HG02588 (cell line): ENCODE data around the gene ABCF1.
"Not testable (repeated sequence)": the region's sequence is repeated elsewhere in the genome, so short reads cannot be mapped to it uniquely, and the experiment has no call there.

Experiments used
- ATAC-seq: cut with Tn5 transposase; IDR thresholded peaks from one replicate; pipeline ENCODE4 v1.9.1; 2021; ENCODE audit warnings: mild to moderate bottlenecking, moderate library complexity; ENCODE audit not compliant: unreplicated experiment

The ABCF1 gene

DNA sequence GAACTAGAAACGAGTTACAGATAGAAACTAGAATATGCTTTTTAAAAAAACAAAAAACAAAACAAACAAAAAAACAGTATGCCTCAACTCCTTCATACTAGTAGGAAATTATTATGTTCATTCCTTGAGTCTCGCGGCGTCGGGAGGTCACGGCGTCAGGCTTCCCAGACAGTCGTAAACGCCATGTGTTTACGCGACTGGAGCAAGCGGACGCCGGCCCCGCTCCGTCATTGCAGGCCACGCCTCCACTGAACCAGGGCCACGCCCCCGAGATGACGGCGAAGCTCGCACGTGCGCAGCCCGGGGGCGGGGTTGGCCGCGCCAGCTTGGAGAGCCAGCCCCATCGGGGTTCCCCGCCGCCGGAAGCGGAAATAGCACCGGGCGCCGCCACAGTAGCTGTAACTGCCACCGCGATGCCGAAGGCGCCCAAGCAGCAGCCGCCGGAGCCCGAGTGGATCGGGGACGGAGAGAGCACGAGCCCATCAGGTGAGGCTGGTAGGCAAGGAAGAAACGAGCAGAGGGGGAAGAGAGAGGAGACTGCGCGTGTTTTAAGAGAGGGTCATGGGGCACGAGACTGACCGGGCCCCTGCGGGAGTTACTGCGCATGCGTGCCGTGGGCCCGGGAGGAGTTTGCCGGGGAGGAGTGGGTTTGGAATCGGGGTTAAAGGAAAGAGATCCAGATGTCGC, at the start of gene ABCF1:
TSS of gene ABCF1 (plus strand) at position 368 of the 687 bp plus-strand sequence. CDS start at position 414, 46 bp downstream.
- ATAC-seq: peak; percentile 91

DNA sequence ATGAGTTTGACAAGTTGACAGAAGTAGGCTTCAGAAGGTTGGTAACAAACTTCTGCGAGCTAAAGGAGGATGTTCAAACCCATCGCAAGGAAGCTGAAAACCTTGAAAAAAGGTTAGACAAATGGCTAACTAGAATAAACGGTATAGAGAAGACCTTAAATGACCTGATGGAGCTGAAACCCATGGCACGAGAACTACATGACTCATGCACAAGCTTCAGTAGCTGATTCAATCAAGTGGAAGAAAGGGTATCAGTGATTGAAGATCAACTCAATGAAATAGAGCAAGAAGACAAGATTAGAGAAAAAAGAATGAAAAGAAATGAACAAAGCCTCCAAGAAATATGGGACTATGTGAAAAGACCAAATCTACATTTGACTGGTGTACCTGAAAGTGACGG, 49.3 kb upstream of the ABCF1 start:
- ATAC-seq: not testable (repeated sequence)

DNA sequence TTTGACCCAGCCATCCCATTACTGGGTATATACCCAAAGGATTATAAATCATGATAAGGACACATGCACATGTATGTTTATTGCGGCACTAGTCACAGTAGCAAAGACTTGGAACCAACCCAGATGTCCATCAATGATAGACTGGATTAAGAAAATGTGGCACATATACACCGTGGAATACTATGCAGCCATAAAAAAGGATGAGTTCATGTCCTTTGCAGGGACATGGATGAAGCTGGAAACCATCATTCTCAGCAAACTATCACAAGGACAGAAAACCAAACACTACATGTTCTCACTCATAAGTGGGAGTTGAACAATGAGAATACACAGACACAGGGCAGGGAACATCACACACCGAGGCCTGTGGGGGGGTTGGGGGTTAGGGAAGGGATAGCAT, 44.8 kb upstream of the ABCF1 start:
- ATAC-seq: not testable (repeated sequence)

DNA sequence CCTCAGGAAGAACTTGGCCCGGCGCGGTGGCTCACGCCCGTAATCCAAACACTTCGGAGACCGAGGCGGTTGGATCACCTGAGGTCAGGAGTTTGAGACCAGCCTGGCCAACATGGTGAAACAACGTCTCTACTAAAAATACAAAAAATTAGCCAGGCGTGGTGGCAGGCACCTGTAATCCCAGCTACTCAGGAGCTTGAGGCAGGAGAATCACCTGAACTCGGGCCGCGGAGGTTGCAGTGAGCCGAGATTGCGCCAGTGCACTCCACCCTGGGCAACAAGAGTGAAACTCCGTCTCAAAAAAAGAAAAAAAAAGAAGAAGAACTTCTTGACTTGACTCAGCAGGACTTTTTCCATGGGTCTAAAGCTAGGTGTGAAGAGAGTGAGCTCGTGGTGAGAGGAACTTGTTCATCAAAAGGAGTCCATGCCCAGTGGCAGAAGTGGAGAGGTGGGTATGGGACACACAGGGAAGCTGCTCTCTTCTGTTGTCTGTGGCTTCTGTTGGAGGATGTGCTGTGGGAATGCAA, 41.8 kb upstream of the ABCF1 start:
- peak; percentile 53 for ATAC-seq

DNA sequence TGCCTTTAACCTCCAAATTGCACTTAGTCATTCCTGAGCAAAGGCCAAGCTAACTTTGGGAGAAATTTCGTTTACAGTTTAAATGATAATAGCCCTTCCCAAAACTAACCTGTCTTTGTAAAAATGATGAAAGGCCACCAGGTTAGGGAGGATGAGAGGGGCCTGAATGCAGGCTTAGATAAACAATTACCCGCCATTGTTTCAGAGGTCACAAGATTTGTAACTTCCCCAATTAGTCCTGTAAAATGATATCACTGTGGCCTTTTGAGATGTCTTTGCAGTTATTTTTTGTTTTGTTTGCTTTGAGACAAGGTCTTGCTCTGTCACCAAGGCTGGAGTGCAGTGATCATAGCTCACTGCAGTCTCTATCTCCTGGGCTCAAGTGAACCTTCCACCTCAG, 41.2 kb upstream of the ABCF1 start:
- no peak for ATAC-seq

DNA sequence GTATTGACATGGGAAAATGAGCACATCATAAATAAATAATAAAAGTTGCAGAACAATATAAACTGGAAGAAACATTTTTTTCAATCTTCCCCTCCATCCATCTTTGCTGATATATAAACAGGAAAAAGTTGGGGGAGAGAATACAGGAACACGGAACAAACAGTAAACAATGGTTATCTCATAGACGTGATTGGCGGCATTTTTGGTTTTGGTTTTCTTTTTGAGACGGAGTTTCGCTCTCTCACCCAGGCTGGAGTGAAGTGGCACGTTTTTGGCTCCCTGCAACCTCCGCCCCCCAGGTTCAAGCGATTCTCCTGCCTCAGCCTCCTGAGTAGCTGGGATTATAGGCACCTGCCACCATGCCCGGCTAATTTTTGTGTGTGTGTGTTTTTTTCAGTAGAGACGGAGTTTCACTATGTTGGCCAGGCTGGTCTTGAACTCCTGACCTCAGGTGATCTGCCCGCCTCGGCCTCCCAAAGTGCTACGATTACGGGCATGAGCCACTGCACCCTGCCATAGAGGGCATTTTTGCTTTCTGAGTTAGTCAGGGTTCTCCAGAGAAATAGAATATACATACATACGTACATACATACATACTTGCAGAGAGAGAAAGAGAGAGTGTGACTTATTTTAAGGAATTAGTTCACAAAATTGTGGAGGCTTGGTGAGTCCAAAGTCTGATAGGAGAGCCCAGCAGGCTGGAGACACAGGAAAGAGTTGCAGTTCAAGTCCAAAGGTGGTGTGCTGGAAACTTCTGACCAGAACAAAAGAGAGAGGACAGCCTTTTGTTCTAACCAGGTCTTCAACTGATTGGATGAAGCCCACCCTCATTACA, 37.6 kb upstream of the ABCF1 start:
- no peak for ATAC-seq

- no peak for ATAC-seq
Measured at GRCh38 chr6:30537931-30538330, 33.3 kb upstream of the ABCF1 start.

DNA sequence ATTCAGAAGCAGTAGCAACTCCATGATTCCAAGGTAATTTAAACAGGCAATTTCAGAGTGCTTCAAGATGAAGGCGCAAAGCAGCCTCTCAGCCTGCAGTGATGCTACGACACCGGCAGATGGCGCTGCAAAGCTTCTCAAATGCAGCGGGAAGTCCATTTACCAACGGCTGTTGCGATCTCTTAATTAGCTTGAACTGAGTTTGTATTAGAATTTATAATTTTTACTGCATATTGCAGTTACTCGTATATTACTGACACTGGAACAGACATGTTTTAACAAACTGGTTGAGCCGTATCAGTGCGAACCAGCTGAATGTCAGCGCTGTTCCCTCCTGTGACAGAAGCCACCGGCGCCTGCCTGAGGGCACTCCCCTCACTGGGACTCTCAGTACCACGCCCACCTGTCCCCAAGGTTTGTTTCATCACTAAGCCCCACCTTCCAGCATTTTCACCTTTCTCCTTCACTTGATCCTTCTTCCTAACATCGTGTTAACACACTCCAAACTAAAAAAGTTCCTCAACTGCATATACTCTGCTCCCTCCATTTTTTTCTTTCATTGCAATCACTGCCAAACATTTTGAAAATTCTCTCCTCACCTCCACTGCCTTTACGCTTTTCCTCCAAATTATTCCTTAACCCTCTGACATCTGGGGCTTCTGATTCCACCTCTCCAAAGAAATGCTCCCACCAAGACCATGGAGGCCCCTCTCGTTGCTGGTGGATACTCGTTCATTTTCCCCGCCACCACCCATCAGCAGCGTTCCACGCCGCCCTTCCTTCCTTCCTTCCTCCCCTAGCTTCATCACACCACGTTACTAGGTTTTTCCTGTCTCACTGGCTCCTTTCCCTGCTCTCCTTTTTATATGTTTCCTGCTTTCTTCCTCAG, 29.5 kb upstream of the ABCF1 start:
- no peak for ATAC-seq

DNA sequence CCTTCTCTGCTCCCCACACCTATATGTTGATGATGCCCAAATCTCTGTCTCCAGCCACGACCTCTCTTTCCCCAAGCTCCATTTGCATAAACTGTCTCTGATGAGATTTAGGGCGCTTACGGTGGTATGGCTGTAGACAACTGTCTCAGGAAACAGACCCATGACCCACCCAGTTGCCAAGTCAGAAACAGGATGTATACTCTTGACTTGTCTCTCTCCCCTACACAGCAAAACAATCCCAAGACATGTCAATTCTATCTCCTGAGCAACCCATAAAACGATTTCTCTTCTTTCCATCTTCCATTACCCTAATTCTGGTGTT, 28.9 kb upstream of the ABCF1 start:
- no peak for ATAC-seq

DNA sequence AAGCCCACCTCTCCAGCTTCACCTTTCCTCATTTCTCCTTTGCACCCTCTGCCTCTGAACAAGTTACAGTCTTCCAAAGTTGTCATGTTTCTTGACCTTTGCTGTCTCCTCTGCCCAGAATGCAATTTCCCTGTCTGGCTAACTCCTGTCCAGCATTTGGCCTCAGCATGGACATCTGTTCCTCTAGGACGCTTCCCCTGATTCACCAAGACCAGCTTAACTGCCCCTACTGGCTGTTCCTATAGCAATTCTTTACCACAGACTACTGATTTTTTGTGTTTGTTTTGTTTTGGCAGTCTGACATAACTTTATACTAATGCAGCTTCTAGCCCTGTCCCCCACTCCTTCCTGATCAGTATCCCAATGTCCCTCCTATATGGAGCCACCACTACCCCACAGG, 28.3 kb upstream of the ABCF1 start:
- no peak for ATAC-seq

DNA sequence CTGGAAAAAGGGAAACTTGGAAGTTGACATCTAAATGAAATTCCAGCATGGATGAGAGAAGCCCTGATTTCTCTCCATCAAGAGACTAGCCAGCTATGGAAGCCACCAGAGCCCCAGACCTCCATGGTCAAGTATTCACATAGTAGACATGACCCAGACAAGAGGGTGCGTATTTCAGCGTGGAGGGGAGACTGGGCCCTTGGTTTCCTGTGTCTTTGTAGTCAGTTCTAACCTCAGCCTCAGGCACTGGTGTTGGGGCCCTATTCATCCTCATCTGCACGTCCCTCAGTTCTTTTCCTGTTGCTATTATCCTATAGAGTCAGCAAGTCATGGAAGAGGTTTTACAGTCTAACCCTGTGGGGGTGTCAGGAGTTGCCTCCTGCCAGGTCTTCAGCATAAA, 27.4 kb upstream of the ABCF1 start:
- no peak for ATAC-seq

DNA sequence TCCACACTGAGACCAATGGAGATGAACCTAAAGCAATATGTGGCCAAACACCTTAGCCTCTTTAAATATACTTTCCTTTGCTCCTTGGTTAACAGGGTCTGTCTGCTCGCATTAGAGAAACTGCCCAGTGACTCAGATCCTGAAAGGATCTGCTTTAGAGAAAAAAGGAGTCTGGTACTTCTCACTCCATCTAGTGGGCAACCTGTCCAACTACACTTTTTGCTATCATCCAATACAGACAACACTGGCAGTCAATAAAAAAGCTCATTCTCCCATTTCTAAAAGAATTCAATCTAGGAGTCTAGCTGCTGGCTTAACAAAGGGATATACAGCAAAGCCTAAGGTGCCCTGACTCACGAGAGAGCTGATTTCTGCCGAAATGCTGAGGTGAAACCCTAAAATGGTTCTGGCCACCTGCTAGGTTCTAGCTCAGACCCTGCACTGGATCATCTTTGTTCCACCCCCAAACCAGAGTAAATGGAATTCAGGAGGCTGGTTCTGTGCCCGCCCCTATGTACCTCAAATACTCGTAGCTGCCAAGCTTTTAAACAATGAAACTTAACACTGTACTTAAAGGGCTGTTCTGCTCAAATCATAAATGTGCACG, 26.5 kb upstream of the ABCF1 start:
- ATAC-seq: no peak

- ATAC-seq: no peak
Measured at GRCh38 chr6:30547454-30547853, 23.8 kb upstream of the ABCF1 start.

DNA sequence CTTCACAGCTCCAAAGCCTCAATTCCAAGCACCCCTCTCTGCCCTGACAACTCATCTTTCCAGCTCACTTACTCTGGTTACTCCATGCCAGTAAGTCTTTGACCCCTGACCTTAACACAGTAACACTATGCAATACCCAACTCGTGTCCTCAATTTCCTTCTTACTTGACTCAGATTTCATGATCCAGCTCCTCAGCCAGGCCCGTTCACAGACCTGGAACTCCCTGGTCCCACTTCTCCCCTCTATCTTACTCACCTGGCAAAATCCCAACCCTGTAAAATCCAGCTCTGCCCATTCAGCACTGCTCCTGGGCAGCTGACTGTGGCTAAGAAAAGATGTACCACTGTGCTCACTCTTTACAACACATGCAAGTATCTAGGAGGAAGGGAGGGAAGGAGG, 22.9 kb upstream of the ABCF1 start:
- no peak for ATAC-seq

GRCh38 chr6:30554404-30554803, 16.8 kb upstream of the ABCF1 start:
- no peak for ATAC-seq

DNA sequence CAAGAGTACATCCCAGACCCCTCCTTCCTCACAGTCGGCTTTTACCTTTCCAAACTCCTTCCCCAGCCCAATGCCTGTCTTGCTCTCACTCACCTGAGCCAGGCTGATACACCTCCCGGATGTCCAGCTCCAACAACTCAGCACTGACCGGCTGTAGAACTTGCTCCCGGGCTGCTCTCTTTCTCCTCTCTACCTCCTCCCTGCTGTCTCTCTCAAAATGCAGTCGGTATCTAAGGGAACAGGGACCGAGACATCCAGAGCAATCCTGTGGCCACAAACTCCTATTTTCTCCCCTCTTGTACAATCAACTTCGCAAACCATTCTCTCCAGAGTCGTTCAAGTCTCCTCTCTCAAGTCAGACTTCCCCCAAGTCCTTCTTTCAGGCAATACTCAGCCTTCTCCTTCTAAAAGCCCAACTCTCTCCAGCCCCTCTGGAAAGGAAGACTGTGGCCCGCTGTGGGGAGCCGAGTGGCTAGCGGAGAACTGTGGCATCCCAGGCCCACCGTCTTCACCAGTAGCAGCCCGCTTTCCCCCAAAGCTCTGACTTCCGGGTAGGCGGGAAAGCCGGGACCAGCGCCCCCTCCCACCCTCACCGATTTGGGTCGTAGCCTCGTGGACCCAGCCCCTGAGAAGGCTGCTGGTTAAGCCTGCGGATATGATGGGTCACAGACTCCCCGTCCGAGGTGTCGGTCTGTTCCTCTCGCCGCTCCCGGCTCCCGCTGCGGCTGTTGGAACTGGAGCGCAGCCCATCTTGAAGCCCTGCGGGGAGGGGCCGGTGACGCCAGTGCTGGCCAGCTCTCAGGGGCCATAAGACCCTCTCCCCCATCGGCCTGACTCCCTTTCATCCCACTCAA, 16.1 kb upstream of the ABCF1 start:
- ATAC-seq: no peak

DNA sequence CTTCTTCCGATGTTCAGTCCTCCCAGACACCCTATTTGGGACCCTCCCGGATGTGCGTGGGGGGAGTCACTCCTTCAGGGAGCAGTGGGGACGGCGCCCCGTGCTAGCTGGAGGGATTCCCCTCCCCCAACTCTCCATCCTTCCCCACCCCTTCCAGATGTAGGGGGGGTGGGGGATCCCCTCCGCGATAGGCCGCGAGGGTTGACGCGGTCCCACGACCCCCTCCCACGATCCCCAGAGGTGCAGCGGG, 15.5 kb upstream of the ABCF1 start:
- no peak for ATAC-seq

DNA sequence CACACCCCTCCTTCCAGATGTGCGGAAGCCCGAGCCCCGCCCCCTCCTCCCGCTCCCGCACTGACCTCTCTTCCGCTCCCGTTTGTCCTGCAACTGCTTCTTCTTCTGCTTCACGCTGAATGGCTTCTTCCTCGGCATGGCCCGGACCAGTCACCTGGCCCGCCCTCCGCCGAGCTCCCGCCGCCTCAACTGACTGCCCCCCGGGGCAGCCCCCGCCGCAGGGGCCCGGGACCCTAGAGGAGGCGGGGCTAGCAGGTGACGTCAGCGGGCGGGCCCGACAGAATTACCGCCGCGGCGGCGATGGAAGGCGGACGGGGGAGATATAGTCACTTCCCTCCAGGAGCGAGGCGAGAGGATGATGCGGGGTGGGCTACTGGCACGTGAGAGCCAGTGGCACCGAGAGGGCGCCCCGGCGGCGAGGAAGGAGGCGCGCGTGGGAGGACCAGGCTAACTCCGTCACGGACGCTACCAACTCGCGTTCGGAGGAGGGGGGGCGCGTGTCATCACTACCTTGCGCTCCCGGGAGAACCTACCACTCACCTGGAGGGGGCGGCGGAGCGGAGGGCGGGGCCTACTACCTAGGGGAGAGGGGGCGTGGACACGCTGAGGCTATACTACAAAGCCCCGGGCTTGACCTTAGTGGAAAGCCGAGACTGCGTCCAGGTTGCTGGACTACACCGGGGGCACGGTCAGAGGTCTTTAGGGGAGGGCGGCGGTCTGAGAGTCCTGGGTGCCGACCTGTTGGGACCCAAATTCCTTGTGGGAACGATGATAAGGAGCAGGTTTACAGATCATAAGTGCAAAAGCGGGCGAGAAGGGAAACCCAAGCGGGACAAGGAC, 15.0 kb upstream of the ABCF1 start, which contains the start of gene GNL1:
TSS of gene GNL1 (minus strand) at position 424 of the 840 bp plus-strand sequence. CDS start at position 138, 286 bp downstream.
- peak; percentile 74 for ATAC-seq
